H9 (cell line): ENCODE results near the gene PERCC1. TPM values are rescaled to one million over a fixed set of nuclear protein-coding genes. Genes with fewer than 3 reads are reported as not detected.

Experiments used
- DNase-seq: peaks from one replicate; pipeline ENCODE4 v3.0.0-alpha.2; 2017
- H2AFZ ChIP-seq: one replicate; pipeline ENCODE4 v1.6.1; 2013; ENCODE audit warnings: mild to moderate bottlenecking, low read length, control low read depth, moderate library complexity
- H2AK5ac ChIP-seq: 2 replicates; pipeline ENCODE4 v1.6.1; 2013; ENCODE audit warnings: low read length, control low read depth, mixed read lengths; ENCODE audit not compliant: insufficient read length
- H2BK120ac ChIP-seq: one replicate; pipeline ENCODE4 v1.6.1; 2013; ENCODE audit warnings: low read depth, mild to moderate bottlenecking, low read length, control low read depth, inconsistent platforms; ENCODE audit not compliant: poor library complexity, severe bottlenecking
- H2BK12ac ChIP-seq: 2 replicates; pipeline ENCODE4 v1.6.1; 2013; ENCODE audit warnings: low read length, control low read depth, mixed read lengths, low read depth; ENCODE audit not compliant: insufficient read length
- H2BK15ac ChIP-seq: 2 replicates; pipeline ENCODE4 v1.6.1; 2013; ENCODE audit warnings: low read depth, low read length, control low read depth
- H2BK20ac ChIP-seq: one replicate; pipeline ENCODE4 v1.6.1; 2013; ENCODE audit warnings: low read depth, mild to moderate bottlenecking, low read length, control low read depth, inconsistent platforms; ENCODE audit not compliant: poor library complexity, severe bottlenecking
- H2BK5ac ChIP-seq: 2 replicates; pipeline ENCODE4 v1.6.1; 2013; ENCODE audit warnings: low read length, control low read depth, mixed read lengths; ENCODE audit not compliant: insufficient read length
- H3K14ac ChIP-seq: 2 replicates; pipeline ENCODE4 v1.6.1; 2013; ENCODE audit warnings: low read length, control low read depth; ENCODE audit not compliant: insufficient read depth
- H3K18ac ChIP-seq: 2 replicates; pipeline ENCODE4 v1.6.1; 2013; ENCODE audit warnings: low read depth, mild to moderate bottlenecking, mixed read lengths, low read length, control low read depth; ENCODE audit not compliant: insufficient read length
- H3K23ac ChIP-seq: 2 replicates; pipeline ENCODE4 v1.6.1; 2013; ENCODE audit warnings: low read length, control low read depth, mixed read lengths, low read depth; ENCODE audit not compliant: insufficient read length
- H3K23me2 ChIP-seq: 2 replicates; pipeline ENCODE4 v1.6.1; 2013; ENCODE audit warnings: low read depth, mild to moderate bottlenecking, mixed read lengths, low read length, control low read depth; ENCODE audit not compliant: insufficient read length, poor library complexity, severe bottlenecking
- H3K27ac ChIP-seq: 2 replicates; pipeline ENCODE4 v1.5.1; 2013; ENCODE audit warnings: low read length, control low read depth, mixed read lengths, low read depth; ENCODE audit not compliant: insufficient read length
- H3K27me3 ChIP-seq: 2 replicates; pipeline ENCODE4 v1.6.1; 2013; ENCODE audit warnings: low read length, control low read depth, inconsistent platforms; ENCODE audit not compliant: insufficient read depth
- H3K4ac ChIP-seq: 2 replicates; pipeline ENCODE4 v1.6.1; 2013; ENCODE audit warnings: low read depth, mild to moderate bottlenecking, control low read depth, inconsistent platforms, low read length, moderate library complexity
- H3K4me1 ChIP-seq: 2 replicates; pipeline ENCODE4 v1.6.1; 2013; ENCODE audit warnings: low read length, control low read depth, inconsistent platforms; ENCODE audit not compliant: insufficient read depth
- H3K4me2 ChIP-seq: 2 replicates; pipeline ENCODE4 v1.6.1; 2013; ENCODE audit warnings: low read length, control low read depth, mixed read lengths; ENCODE audit not compliant: insufficient read length, insufficient read depth
- H3K56ac ChIP-seq: 2 replicates; pipeline ENCODE4 v1.6.1; 2013; ENCODE audit warnings: low read depth, mild to moderate bottlenecking, mixed read lengths, low read length, control low read depth; ENCODE audit not compliant: insufficient read length
- H3K79me1 ChIP-seq: 2 replicates; pipeline ENCODE4 v1.6.1; 2013; ENCODE audit warnings: low read depth, mild to moderate bottlenecking, moderate library complexity, low read length, control low read depth, inconsistent platforms; ENCODE audit not compliant: insufficient read depth, poor library complexity, severe bottlenecking
- H3K79me2 ChIP-seq: 2 replicates; pipeline ENCODE4 v1.6.1; 2013; ENCODE audit warnings: low read length, control low read depth, inconsistent platforms; ENCODE audit not compliant: insufficient read depth
- H3K9ac ChIP-seq: 2 replicates; pipeline ENCODE4 v1.6.1; 2013; ENCODE audit warnings: low read length, control low read depth, mixed read lengths; ENCODE audit not compliant: insufficient read length; ENCODE audit errors: extremely low read depth
- H3K9me3 ChIP-seq: one replicate; pipeline ENCODE4 v1.6.1; 2013; ENCODE audit warnings: low read depth, low read length, inconsistent platforms; ENCODE audit not compliant: control insufficient read depth
- H3T11ph ChIP-seq: one replicate; pipeline ENCODE4 v1.6.1; 2013; ENCODE audit warnings: mild to moderate bottlenecking, low read length, control low read depth, inconsistent platforms
- H4K20me1 ChIP-seq: one replicate; pipeline ENCODE4 v1.6.1; 2013; ENCODE audit not compliant: control insufficient read depth, insufficient read length, insufficient read depth
- H4K5ac ChIP-seq: 2 replicates; pipeline ENCODE4 v1.6.1; 2013; ENCODE audit warnings: low read depth, mild to moderate bottlenecking, mixed read lengths, low read length, control low read depth; ENCODE audit not compliant: insufficient read length
- H4K8ac ChIP-seq: replicated peaks from 2 replicates; pipeline ENCODE4 v1.6.1; 2013; ENCODE audit warnings: low read length, control low read depth, mixed read lengths, low read depth; ENCODE audit not compliant: insufficient read length
- H4K91ac ChIP-seq: 2 replicates; pipeline ENCODE4 v1.6.1; 2013; ENCODE audit warnings: low read depth, mild to moderate bottlenecking, moderate library complexity, mixed read lengths, low read length, control low read depth; ENCODE audit not compliant: insufficient read length
- H3K27ac Mint-ChIP-seq, 3 experiments: 2 replicates in 2 of 3; 3 replicates in 1 of 3; pipeline ENCODE4 v1.8.0; 2020 to 2021; ENCODE audit warnings: mixed read lengths in 3 of 3, mild to moderate bottlenecking in 1 of 3, moderate library complexity in 1 of 3
- H3K27me3 Mint-ChIP-seq: 2 replicates; pipeline ENCODE4 v1.8.0; 2021; ENCODE audit warnings: low read depth, mild to moderate bottlenecking, moderate library complexity, mixed read lengths
- H3K36me3 Mint-ChIP-seq, 3 experiments: 2 replicates in 2 of 3; 3 replicates in 1 of 3; pipeline ENCODE4 v1.8.0; 2020 to 2021; ENCODE audit warnings: low read depth in 3 of 3, mixed read lengths in 3 of 3; ENCODE audit not compliant: insufficient read depth in 1 of 3
- H3K4me1 Mint-ChIP-seq, 2 experiments: 2 replicates each; pipeline ENCODE4 v1.8.0; 2020; ENCODE audit warnings: mixed read lengths in 2 of 2
- H3K4me3 Mint-ChIP-seq, 2 experiments: 2 replicates in 1 of 2; 3 replicates in 1 of 2; pipeline ENCODE4 v1.8.0; 2020 to 2021; ENCODE audit warnings: mild to moderate bottlenecking in 2 of 2, mixed read lengths in 2 of 2, moderate library complexity in 1 of 2
- H3K9me3 Mint-ChIP-seq, 2 experiments: 2 replicates in 1 of 2; 3 replicates in 1 of 2; pipeline ENCODE4 v1.8.0; 2020; ENCODE audit warnings: mild to moderate bottlenecking in 2 of 2, mixed read lengths in 2 of 2, moderate library complexity in 1 of 2
- CTCF ChIP-seq: fragments of 200-600 bp; sonication (generic); conservative IDR thresholded peaks from 3 replicates; pipeline ENCODE4 v1.8.0; 2021; ENCODE audit warnings: antibody characterized with exemption, mild to moderate bottlenecking
- WGBS: extraction: QIAGEN DNeasy Blood & Tissue Kit; methylation state at CpG from one replicate; pipeline ENCODE4 v1.1.7; 2013; ENCODE audit warnings: missing lambda C conversion rate, low lambda C conversion rate, mixed read lengths; ENCODE audit not compliant: insufficient read length; ENCODE audit errors: extremely low coverage; 5-methylcytosine and 5-hydroxymethylcytosine counted together
- total RNA-seq: library from RNA; stranded (reverse); gene quantifications from 2 replicates; pipeline ENCODE4 v1.2.1, GENCODE V29; 2021

Gene PERCC1
- total RNA-seq, 1 experiment from 2014 or later: not detected

GRCh38 chr16:1393613-1394176 is 37.2 kb upstream of the PERCC1 start:
- no peak for DNase-seq
- Mint-ChIP-seq H3K4me3 (no peak overlapping the region), H3K36me3 (peaks cover 2 to 30% (median 29%) of the 10 kb centered on the region in 3 experiments; a peak in 5 of 7 replicates), H3K9me3 (no peaks in the 10 kb centered on the region), H3K27me3 (no peaks in the 10 kb centered on the region), H3K4me1 (no peaks in the 10 kb centered on the region), H3K27ac (peak overlapping the region in 1 of 3 experiments; percentile 79; a peak in 1 of 7 replicates)
- H3K23ac ChIP-seq: no peak overlapping the region
- no peaks in the 10 kb centered on the region for H3K79me2 ChIP-seq
- no peaks in the 10 kb centered on the region for H3K9me3 ChIP-seq
- no peak overlapping the region for H3T11ph ChIP-seq
- H3K14ac ChIP-seq: no peak overlapping the region
- H3K23me2 ChIP-seq: no peaks in the 10 kb centered on the region
- no peak overlapping the region for H2AK5ac ChIP-seq
- no peak overlapping the region for H2BK15ac ChIP-seq
- no peaks in the 10 kb centered on the region for H4K20me1 ChIP-seq
- H3K4me1 ChIP-seq: no peaks in the 10 kb centered on the region
- H4K8ac ChIP-seq: no peak overlapping the region
- H3K27me3 ChIP-seq: no peaks in the 10 kb centered on the region
- no peak overlapping the region for H2BK12ac ChIP-seq
- H3K18ac ChIP-seq: no peak overlapping the region
- no peak for TF ChIP-seq CTCF
- WGBS: no CpG with 5 or more reads among the region's 21 CpGs
- H2BK120ac ChIP-seq: no peak overlapping the region
- H2BK20ac ChIP-seq: no peak overlapping the region
- no peak overlapping the region for H3K4me2 ChIP-seq
- H3K4ac ChIP-seq: no peak overlapping the region
- no peak overlapping the region for H4K5ac ChIP-seq
- H4K91ac ChIP-seq: no peak overlapping the region
- H3K9ac ChIP-seq: no peak overlapping the region
- H2AFZ ChIP-seq: no peak overlapping the region
- no peak overlapping the region for H3K27ac ChIP-seq
- H3K56ac ChIP-seq: no peak overlapping the region
- no peak overlapping the region for H2BK5ac ChIP-seq
- no peaks in the 10 kb centered on the region for H3K79me1 ChIP-seq
